ENCODE data around the gene SUSD4.

The SUSD4 gene

GRCh38 chr1:223353939-223354338, 10.0 kb downstream of the SUSD4 start:
- Mint-ChIP-seq H3K27ac (no peak overlapping the region), H3K9me3 (no peaks in the 10 kb centered on the region), H3K4me3 (no peak overlapping the region), H3K27me3 (ENCODE audit: low read depth) (peaks cover 61% of the 10 kb centered on the region), H3K4me1 (no peaks in the 10 kb centered on the region), H3K36me3 (ENCODE audit: low read depth) (no peaks in the 10 kb centered on the region)
- TF ChIP-seq, protein P1, sequence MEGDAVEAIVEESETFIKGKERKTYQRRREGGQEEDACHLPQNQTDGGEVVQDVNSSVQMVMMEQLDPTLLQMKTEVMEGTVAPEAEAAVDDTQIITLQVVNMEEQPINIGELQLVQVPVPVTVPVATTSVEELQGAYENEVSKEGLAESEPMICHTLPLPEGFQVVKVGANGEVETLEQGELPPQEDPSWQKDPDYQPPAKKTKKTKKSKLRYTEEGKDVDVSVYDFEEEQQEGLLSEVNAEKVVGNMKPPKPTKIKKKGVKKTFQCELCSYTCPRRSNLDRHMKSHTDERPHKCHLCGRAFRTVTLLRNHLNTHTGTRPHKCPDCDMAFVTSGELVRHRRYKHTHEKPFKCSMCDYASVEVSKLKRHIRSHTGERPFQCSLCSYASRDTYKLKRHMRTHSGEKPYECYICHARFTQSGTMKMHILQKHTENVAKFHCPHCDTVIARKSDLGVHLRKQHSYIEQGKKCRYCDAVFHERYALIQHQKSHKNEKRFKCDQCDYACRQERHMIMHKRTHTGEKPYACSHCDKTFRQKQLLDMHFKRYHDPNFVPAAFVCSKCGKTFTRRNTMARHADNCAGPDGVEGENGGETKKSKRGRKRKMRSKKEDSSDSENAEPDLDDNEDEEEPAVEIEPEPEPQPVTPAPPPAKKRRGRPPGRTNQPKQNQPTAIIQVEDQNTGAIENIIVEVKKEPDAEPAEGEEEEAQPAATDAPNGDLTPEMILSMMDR (IDR thresholded peaks at IDR 0.05; ENCODE audit: unreplicated experiment in 3 of 3) = no peak

GRCh38 chr1:223352944-223353343, 11.0 kb downstream of the SUSD4 start:
- H3K4me1 Mint-ChIP-seq = no peaks in the 10 kb centered on the region
- H3K36me3 Mint-ChIP-seq (ENCODE audit: low read depth) = no peaks in the 10 kb centered on the region
- H3K4me3 Mint-ChIP-seq = no peak overlapping the region
- no peaks in the 10 kb centered on the region for H3K9me3 Mint-ChIP-seq
- peaks cover 53% of the 10 kb centered on the region for H3K27me3 Mint-ChIP-seq (ENCODE audit: low read depth)
- H3K27ac Mint-ChIP-seq = no peak overlapping the region
- TF ChIP-seq, protein P1 (IDR thresholded peaks at IDR 0.05; ENCODE audit: unreplicated experiment in 3 of 3) = no peak

GRCh38 chr1:223350361-223350908, 13.5 kb downstream of the SUSD4 start:
- no peak overlapping the region for H3K4me3 Mint-ChIP-seq
- peaks cover 46% of the 10 kb centered on the region for H3K27me3 Mint-ChIP-seq (ENCODE audit: low read depth)
- TF ChIP-seq, protein P1 (IDR thresholded peaks at IDR 0.05; ENCODE audit: unreplicated experiment in 3 of 3) = no peak
- H3K9me3 Mint-ChIP-seq = no peaks in the 10 kb centered on the region
- H3K4me1 Mint-ChIP-seq = no peaks in the 10 kb centered on the region
- no peak overlapping the region for H3K27ac Mint-ChIP-seq
- H3K36me3 Mint-ChIP-seq (ENCODE audit: low read depth) = no peaks in the 10 kb centered on the region

GRCh38 chr1:223349241-223349640, 14.7 kb downstream of the SUSD4 start:
- Mint-ChIP-seq H3K36me3 (ENCODE audit: low read depth) (no peaks in the 10 kb centered on the region), H3K9me3 (no peaks in the 10 kb centered on the region), H3K27ac (no peak overlapping the region), H3K27me3 (ENCODE audit: low read depth) (peaks cover 43% of the 10 kb centered on the region), H3K4me1 (peaks cover 4% of the 10 kb centered on the region), H3K4me3 (no peak overlapping the region)
- TF ChIP-seq, protein P1 (IDR thresholded peaks at IDR 0.05; ENCODE audit: unreplicated experiment in 3 of 3) = no peak

DNA sequence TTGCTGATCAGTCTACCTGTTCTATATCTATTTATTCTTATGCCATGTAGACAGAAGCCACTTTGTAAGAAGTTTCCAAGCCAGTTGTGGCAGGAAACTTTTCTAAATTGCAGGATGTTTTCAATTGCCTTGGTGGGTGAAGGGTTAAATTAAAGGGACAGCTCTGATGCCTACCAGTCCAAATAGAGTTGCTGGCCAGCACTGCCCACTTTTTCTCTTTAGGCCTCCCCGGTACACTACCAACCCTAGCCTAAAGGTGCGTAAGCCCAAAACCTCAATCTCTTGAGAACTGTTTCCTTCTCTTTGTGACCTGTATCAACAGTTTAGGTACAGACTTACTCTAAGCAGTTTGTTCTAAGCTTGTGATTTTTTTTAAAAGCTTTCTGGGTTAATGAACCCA, 15.5 kb downstream of the SUSD4 start:
- Mint-ChIP-seq H3K36me3 (ENCODE audit: low read depth) (no peaks in the 10 kb centered on the region), H3K4me1 (peaks cover 4% of the 10 kb centered on the region), H3K4me3 (no peak overlapping the region), H3K27ac (no peak overlapping the region), H3K9me3 (no peaks in the 10 kb centered on the region), H3K27me3 (ENCODE audit: low read depth) (peaks cover 35% of the 10 kb centered on the region)
- TF ChIP-seq, protein P1 (IDR thresholded peaks at IDR 0.05; ENCODE audit: unreplicated experiment in 3 of 3) = no peak

DNA sequence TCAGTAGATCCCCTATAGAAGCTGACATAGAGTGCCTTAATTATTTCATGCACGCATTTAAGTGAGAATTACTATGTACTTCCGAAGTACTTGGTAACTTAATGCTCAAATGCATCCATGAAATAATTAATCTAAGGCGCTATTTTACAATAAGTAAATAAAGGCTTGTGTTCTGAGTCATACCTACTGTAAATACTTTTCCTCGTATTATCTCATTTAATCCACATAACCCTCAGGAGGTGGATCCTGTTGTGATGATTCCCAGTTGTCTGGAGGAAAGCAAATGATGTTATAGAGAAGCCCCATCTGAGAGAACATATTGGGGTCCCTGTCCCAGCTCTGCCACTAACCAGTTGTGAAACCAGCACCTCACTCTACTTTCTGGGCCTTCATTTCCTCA, 16.4 kb downstream of the SUSD4 start:
- TF ChIP-seq, protein P1 (IDR thresholded peaks at IDR 0.05; ENCODE audit: unreplicated experiment in 3 of 3) = no peak
- Mint-ChIP-seq H3K4me3 (no peak overlapping the region), H3K36me3 (ENCODE audit: low read depth) (no peaks in the 10 kb centered on the region), H3K9me3 (no peaks in the 10 kb centered on the region), H3K27ac (no peak overlapping the region), H3K27me3 (ENCODE audit: low read depth) (peaks cover 27% of the 10 kb centered on the region), H3K4me1 (peaks cover 4% of the 10 kb centered on the region)
